Measurements from ENCODE around the gene ECHS1. TPM values are rescaled to one million over a fixed set of nuclear protein-coding genes. Genes with fewer than 3 reads are reported as not detected.

ECHS1 gene
- polyA plus RNA-seq, 2 donors: 85.4 to 105 TPM

GRCh38 chr10:133347710-133348517 lies 25.2 kb downstream of the ECHS1 start:
- Histone ChIP-seq H3K36me3 (ENCODE audit: control insufficient read depth in 2 of 2, insufficient read depth in 2 of 2, low read length in 1 of 2) (no peaks in the 10 kb centered on the region), H3K4me1 (ENCODE audit: control insufficient read depth in 2 of 2, insufficient read depth in 2 of 2, low read length in 1 of 2) (no peaks in the 10 kb centered on the region), H3K27me3 (ENCODE audit: control insufficient read depth in 1 of 2, insufficient read depth in 2 of 2, low read length in 2 of 2) (no peaks in the 10 kb centered on the region), H3K4me3 (ENCODE audit: low read depth in 1 of 2, low read length in 2 of 2) (no peak overlapping the region), H3K27ac (ENCODE audit: low read depth in 2 of 2, low read length in 1 of 2) (no peak overlapping the region), H3K9me3 (ENCODE audit: control insufficient read depth in 2 of 2, insufficient read depth in 1 of 2, low read depth in 1 of 2, low read length in 1 of 2) (peaks cover 0 to 3% of the 10 kb centered on the region in 2 donors)
- WGBS, 2 donors: 49 to 50% methylated on average over 14 to 16 of the region's 16 CpGs

- H3K27ac ChIP-seq (ENCODE audit: low read depth in 2 of 2, low read length in 1 of 2): no peak overlapping the region
- no peaks in the 10 kb centered on the region for H3K36me3 ChIP-seq (ENCODE audit: control insufficient read depth in 2 of 2, insufficient read depth in 2 of 2, low read length in 1 of 2)
- 48 to 54% methylated on average over 11 of the region's 11 CpGs for WGBS, 2 donors
- H3K27me3 ChIP-seq (ENCODE audit: control insufficient read depth in 1 of 2, insufficient read depth in 2 of 2, low read length in 2 of 2): no peaks in the 10 kb centered on the region
- peaks cover 0 to 3% of the 10 kb centered on the region in 2 donors for H3K9me3 ChIP-seq (ENCODE audit: control insufficient read depth in 2 of 2, insufficient read depth in 1 of 2, low read depth in 1 of 2, low read length in 1 of 2)
- no peaks in the 10 kb centered on the region for H3K4me1 ChIP-seq (ENCODE audit: control insufficient read depth in 2 of 2, insufficient read depth in 2 of 2, low read length in 1 of 2)
- H3K4me3 ChIP-seq (ENCODE audit: low read depth in 1 of 2, low read length in 2 of 2): no peak overlapping the region
These were observed 26.7 kb downstream of the ECHS1 start for GRCh38 chr10:133346413-133346812.

GRCh38 chr10:133344236-133344635 lies 28.9 kb downstream of the ECHS1 start:
- Histone ChIP-seq H3K27ac (ENCODE audit: low read depth in 2 of 2, low read length in 1 of 2) (no peak overlapping the region), H3K36me3 (ENCODE audit: control insufficient read depth in 2 of 2, insufficient read depth in 2 of 2, low read length in 1 of 2) (no peaks in the 10 kb centered on the region), H3K27me3 (ENCODE audit: control insufficient read depth in 1 of 2, insufficient read depth in 2 of 2, low read length in 2 of 2) (no peaks in the 10 kb centered on the region), H3K9me3 (ENCODE audit: control insufficient read depth in 2 of 2, insufficient read depth in 1 of 2, low read depth in 1 of 2, low read length in 1 of 2) (peaks cover 0 to 8% of the 10 kb centered on the region in 2 donors), H3K4me1 (ENCODE audit: control insufficient read depth in 2 of 2, insufficient read depth in 2 of 2, low read length in 1 of 2) (no peaks in the 10 kb centered on the region), H3K4me3 (ENCODE audit: low read depth in 1 of 2, low read length in 2 of 2) (no peak overlapping the region)
- 64 to 70% methylated on average over 5 of the region's 5 CpGs for WGBS, 2 donors

- peaks cover 0 to 10% of the 10 kb centered on the region in 2 donors for H3K9me3 ChIP-seq (ENCODE audit: control insufficient read depth in 2 of 2, insufficient read depth in 1 of 2, low read depth in 1 of 2, low read length in 1 of 2)
- H3K4me1 ChIP-seq (ENCODE audit: control insufficient read depth in 2 of 2, insufficient read depth in 2 of 2, low read length in 1 of 2): no peaks in the 10 kb centered on the region
- H3K36me3 ChIP-seq (ENCODE audit: control insufficient read depth in 2 of 2, insufficient read depth in 2 of 2, low read length in 1 of 2): no peaks in the 10 kb centered on the region
- H3K27me3 ChIP-seq (ENCODE audit: control insufficient read depth in 1 of 2, insufficient read depth in 2 of 2, low read length in 2 of 2): no peaks in the 10 kb centered on the region
- no peak overlapping the region for H3K27ac ChIP-seq (ENCODE audit: low read depth in 2 of 2, low read length in 1 of 2)
- H3K4me3 ChIP-seq (ENCODE audit: low read depth in 1 of 2, low read length in 2 of 2): no peak overlapping the region
- WGBS, 2 donors: 57 to 68% methylated on average over 9 of the region's 9 CpGs
These were observed 29.6 kb downstream of the ECHS1 start for GRCh38 chr10:133343558-133343957.

DNA sequence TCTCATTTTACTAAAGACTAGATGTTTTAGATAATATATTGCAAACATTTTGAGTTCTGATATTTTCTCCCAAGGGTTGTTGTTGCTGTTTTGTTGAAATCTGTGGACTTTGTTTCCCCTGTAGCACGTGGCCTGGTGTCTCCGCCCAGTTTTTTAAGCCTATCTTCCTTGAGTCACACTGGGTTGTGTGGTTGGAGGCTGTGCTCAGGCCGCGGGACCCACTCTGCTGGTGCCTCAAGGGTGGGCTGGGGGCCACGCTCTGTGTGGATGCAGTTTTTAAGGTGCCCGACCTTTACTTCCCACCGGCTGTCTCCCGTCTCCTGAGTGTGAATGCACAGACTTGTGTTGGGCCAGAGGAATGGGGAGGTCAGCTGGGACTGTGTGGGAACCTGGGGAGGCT lies 30.2 kb downstream of the ECHS1 start:
- Histone ChIP-seq H3K27ac (ENCODE audit: low read depth in 2 of 2, low read length in 1 of 2) (no peak overlapping the region), H3K4me3 (ENCODE audit: low read depth in 1 of 2, low read length in 2 of 2) (no peak overlapping the region)
- 72 to 78% methylated on average over 8 of the region's 8 CpGs for WGBS, 2 donors

DNA sequence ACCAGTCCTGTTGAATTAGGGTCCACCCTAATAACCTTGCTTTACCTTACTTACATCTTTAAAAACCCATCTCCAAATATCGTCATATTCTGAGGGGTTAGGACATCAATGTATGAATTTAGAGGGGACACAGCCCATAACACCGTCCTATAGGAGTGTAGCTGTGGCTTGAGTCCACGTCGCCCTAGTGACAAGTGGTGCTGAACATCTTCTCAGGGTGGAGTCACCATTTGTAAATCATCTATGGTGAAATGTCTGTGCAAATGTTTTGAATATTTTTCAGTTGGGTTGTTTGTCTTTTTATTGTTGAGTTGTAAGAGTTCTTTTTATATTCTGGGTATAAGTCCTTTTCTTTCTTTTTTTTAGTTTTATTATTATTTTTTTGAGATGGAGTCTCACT lies 31.2 kb downstream of the ECHS1 start:
- Histone ChIP-seq H3K27me3 (ENCODE audit: control insufficient read depth in 1 of 2, insufficient read depth in 2 of 2, low read length in 2 of 2) (no peaks in the 10 kb centered on the region), H3K4me1 (ENCODE audit: control insufficient read depth in 2 of 2, insufficient read depth in 2 of 2, low read length in 1 of 2) (no peaks in the 10 kb centered on the region), H3K9me3 (ENCODE audit: control insufficient read depth in 2 of 2, insufficient read depth in 1 of 2, low read depth in 1 of 2, low read length in 1 of 2) (peaks cover 0 to 9% of the 10 kb centered on the region in 2 donors), H3K36me3 (ENCODE audit: control insufficient read depth in 2 of 2, insufficient read depth in 2 of 2, low read length in 1 of 2) (no peaks in the 10 kb centered on the region), H3K27ac (ENCODE audit: low read depth in 2 of 2, low read length in 1 of 2) (no peak overlapping the region), H3K4me3 (ENCODE audit: low read depth in 1 of 2, low read length in 2 of 2) (no peak overlapping the region)
- 87 to 88% methylated on average over 4 of the region's 4 CpGs for WGBS, 2 donors

More for the DNA sequence above, 30.2 kb downstream of the ECHS1 start:
- H3K4me1 ChIP-seq (ENCODE audit: control insufficient read depth in 2 of 2, insufficient read depth in 2 of 2, low read length in 1 of 2): no peaks in the 10 kb centered on the region
- H3K9me3 ChIP-seq (ENCODE audit: control insufficient read depth in 2 of 2, insufficient read depth in 1 of 2, low read depth in 1 of 2, low read length in 1 of 2): peaks cover 0 to 10% of the 10 kb centered on the region in 2 donors
- H3K36me3 ChIP-seq (ENCODE audit: control insufficient read depth in 2 of 2, insufficient read depth in 2 of 2, low read length in 1 of 2): no peaks in the 10 kb centered on the region
- H3K27me3 ChIP-seq (ENCODE audit: control insufficient read depth in 1 of 2, insufficient read depth in 2 of 2, low read length in 2 of 2): no peaks in the 10 kb centered on the region

GRCh38 chr10:133339708-133340380 lies 33.3 kb downstream of the ECHS1 start:
- Histone ChIP-seq H3K27me3 (ENCODE audit: control insufficient read depth in 1 of 2, insufficient read depth in 2 of 2, low read length in 2 of 2) (peaks cover 0 to 11% of the 10 kb centered on the region in 2 donors), H3K4me3 (ENCODE audit: low read depth in 1 of 2, low read length in 2 of 2) (no peak overlapping the region), H3K27ac (ENCODE audit: low read depth in 2 of 2, low read length in 1 of 2) (no peak overlapping the region), H3K4me1 (ENCODE audit: control insufficient read depth in 2 of 2, insufficient read depth in 2 of 2, low read length in 1 of 2) (peaks cover 5 to 8% of the 10 kb centered on the region in 2 donors), H3K36me3 (ENCODE audit: control insufficient read depth in 2 of 2, insufficient read depth in 2 of 2, low read length in 1 of 2) (no peaks in the 10 kb centered on the region), H3K9me3 (ENCODE audit: control insufficient read depth in 2 of 2, insufficient read depth in 1 of 2, low read depth in 1 of 2, low read length in 1 of 2) (peaks cover 0 to 7% of the 10 kb centered on the region in 2 donors)
- WGBS, 2 donors: 89% methylated on average over 13 of the region's 13 CpGs

DNA sequence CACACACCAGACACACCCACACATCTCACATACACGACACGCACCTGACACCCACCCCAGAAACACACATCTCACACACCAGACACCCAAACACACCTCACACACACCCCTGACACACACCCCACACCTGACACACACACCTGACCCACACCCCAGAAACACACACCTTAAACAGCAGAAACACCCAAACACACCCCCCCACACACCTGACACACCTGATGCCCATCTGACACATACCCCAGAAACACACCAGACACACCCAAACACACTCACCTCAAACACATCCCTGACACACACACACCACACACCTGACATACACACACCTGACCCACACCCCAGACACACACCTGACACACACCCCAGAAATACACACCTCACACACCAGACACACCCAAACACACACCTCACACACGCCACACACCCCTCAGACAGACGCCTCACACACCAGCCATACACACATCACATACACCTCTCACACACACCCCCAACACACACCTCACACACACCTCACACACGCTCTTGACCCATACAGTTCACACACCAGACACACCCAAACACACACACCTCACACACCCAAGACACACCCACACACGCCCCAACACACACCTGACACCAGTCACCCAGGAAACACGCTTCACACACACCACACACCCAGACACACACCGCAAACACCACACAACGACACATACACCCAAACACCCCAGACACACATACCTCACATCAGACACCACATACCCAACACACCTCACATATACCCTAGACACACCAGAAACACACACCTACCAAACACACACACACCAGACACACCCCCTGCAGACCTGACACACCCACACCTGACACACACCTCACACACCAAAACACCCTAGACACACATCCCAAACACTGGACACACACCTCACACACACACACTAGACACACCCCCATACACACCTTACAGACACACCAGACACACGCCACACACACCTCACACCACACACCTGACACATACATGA lies 34.8 kb downstream of the ECHS1 start:
- H3K4me3 ChIP-seq (ENCODE audit: low read depth in 1 of 2, low read length in 2 of 2): no peak overlapping the region
- 83 to 84% methylated on average over 10 of the region's 10 CpGs for WGBS, 2 donors
- H3K9me3 ChIP-seq (ENCODE audit: control insufficient read depth in 2 of 2, insufficient read depth in 1 of 2, low read depth in 1 of 2, low read length in 1 of 2): peaks cover 0 to 7% of the 10 kb centered on the region in 2 donors
- peaks cover 0 to 11% of the 10 kb centered on the region in 2 donors for H3K27me3 ChIP-seq (ENCODE audit: control insufficient read depth in 1 of 2, insufficient read depth in 2 of 2, low read length in 2 of 2)
- no peak overlapping the region for H3K27ac ChIP-seq (ENCODE audit: low read depth in 2 of 2, low read length in 1 of 2)
- H3K36me3 ChIP-seq (ENCODE audit: control insufficient read depth in 2 of 2, insufficient read depth in 2 of 2, low read length in 1 of 2): no peaks in the 10 kb centered on the region
- H3K4me1 ChIP-seq (ENCODE audit: control insufficient read depth in 2 of 2, insufficient read depth in 2 of 2, low read length in 1 of 2): peaks cover 5 to 8% of the 10 kb centered on the region in 2 donors

DNA sequence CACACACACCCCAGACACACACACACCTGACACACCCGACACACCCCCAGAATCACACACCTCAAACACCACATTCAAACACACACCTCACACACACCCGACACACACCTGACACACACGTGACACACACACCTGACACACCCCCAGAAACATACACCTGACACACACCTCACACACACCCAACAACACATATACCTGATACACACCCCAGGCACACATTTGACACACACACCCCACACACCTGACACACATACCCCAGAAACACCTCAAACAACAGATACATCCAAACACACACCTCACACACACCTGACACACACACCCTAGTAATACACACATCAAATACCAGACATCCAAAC lies 35.8 kb downstream of the ECHS1 start:
- Histone ChIP-seq H3K9me3 (ENCODE audit: control insufficient read depth in 2 of 2, insufficient read depth in 1 of 2, low read depth in 1 of 2, low read length in 1 of 2) (peaks cover 0 to 7% of the 10 kb centered on the region in 2 donors), H3K36me3 (ENCODE audit: control insufficient read depth in 2 of 2, insufficient read depth in 2 of 2, low read length in 1 of 2) (no peaks in the 10 kb centered on the region), H3K27ac (ENCODE audit: low read depth in 2 of 2, low read length in 1 of 2) (no peak overlapping the region), H3K27me3 (ENCODE audit: control insufficient read depth in 1 of 2, insufficient read depth in 2 of 2, low read length in 2 of 2) (peaks cover 0 to 11% of the 10 kb centered on the region in 2 donors), H3K4me1 (ENCODE audit: control insufficient read depth in 2 of 2, insufficient read depth in 2 of 2, low read length in 1 of 2) (peaks cover 5 to 8% of the 10 kb centered on the region in 2 donors), H3K4me3 (ENCODE audit: low read depth in 1 of 2, low read length in 2 of 2) (no peak overlapping the region)
- WGBS, 2 donors: 70 to 75% methylated on average over 3 of the region's 3 CpGs
